CD4-positive, alpha-beta T cell (primary cell): ENCODE measurements around the gene TSR1. TPM values are rescaled to one million over a fixed set of nuclear protein-coding genes. Genes with fewer than 3 reads are reported as not detected.
A peak's percentile ranks its signal among the peaks of the same experiment; 100 is the strongest.

Source experiments
- ATAC-seq: fragments of 200-7000 bp; cut with Tn5 transposase; one replicate; pipeline ENCODE4 v1.10.0; 2022; ENCODE audit warnings: mild to moderate bottlenecking; ENCODE audit not compliant: poor library complexity
- CTCF ChIA-PET: fragments of 350-600 bp; sonication (Branson Sonifier 250); formaldehyde crosslinking; loops from one replicate; lab custom pipeline; 2021; ENCODE audit warnings: antibody characterized with exemption, inconsistent platforms; lab: Charles Lee
- POLR2A ChIA-PET: fragments of 350-600 bp; sonication (Branson Sonifier 250); formaldehyde crosslinking; loops from one replicate; lab custom pipeline; 2021; ENCODE audit warnings: antibody characterized with exemption, inconsistent platforms; lab: Charles Lee
- DNase-seq, 14 experiments: peaks; one replicate each; pipeline ENCODE4 v3.0.0-alpha.2; 2013 to 2020; ENCODE audit warnings: mixed read lengths in 2 of 14
- H3K27ac ChIP-seq, 2 donors: one replicate each; pipeline versions ENCODE4 v1.5.1 to v1.7.0; 2013; ENCODE audit warnings: low read length in 2 of 2, low read depth in 1 of 2, mild to moderate bottlenecking in 1 of 2
- H3K27me3 ChIP-seq, 2 experiments: 1 replicate in 1 of 2; 2 replicates in 1 of 2; pipeline versions ENCODE4 v1.6.1 to v1.7.0; 2013; ENCODE audit warnings: low read length in 2 of 2, control low read depth in 1 of 2, mild to moderate bottlenecking in 1 of 2, moderate library complexity in 1 of 2; ENCODE audit not compliant: insufficient read depth in 2 of 2, control insufficient read depth in 1 of 2
- H3K36me3 ChIP-seq: one replicate; pipeline ENCODE4 v1.6.1; 2013; ENCODE audit warnings: low read length, control low read depth; ENCODE audit not compliant: insufficient read depth
- H3K4me1 ChIP-seq: one replicate; pipeline ENCODE4 v1.6.1; 2013; ENCODE audit warnings: low read length, control low read depth; ENCODE audit not compliant: insufficient read depth
- H3K4me3 ChIP-seq: one replicate; pipeline ENCODE4 v1.5.1; 2013; ENCODE audit warnings: mild to moderate bottlenecking, low read length, moderate library complexity
- H3K9me3 ChIP-seq, 2 experiments: 1 replicate in 1 of 2; 2 replicates in 1 of 2; pipeline versions ENCODE4 v1.6.1 to v1.7.0; 2013; ENCODE audit warnings: low read length in 2 of 2, mild to moderate bottlenecking in 2 of 2, control low read depth in 1 of 2, moderate library complexity in 1 of 2; ENCODE audit not compliant: control insufficient read depth in 1 of 2, insufficient read depth in 1 of 2
- H3K27ac Mint-ChIP-seq: one replicate; pipeline ENCODE4 v1.8.0; 2020; ENCODE audit warnings: mixed read lengths
- H3K27me3 Mint-ChIP-seq: one replicate; pipeline ENCODE4 v1.8.0; 2021; ENCODE audit warnings: mixed read lengths
- H3K36me3 Mint-ChIP-seq: one replicate; pipeline ENCODE4 v1.8.0; 2021; ENCODE audit warnings: low read depth, mixed read lengths
- H3K4me1 Mint-ChIP-seq: one replicate; pipeline ENCODE4 v1.8.0; 2021; ENCODE audit warnings: low read depth, mixed read lengths
- H3K4me3 Mint-ChIP-seq: one replicate; pipeline ENCODE4 v1.8.0; 2020; ENCODE audit warnings: mild to moderate bottlenecking, mixed read lengths
- H3K9me3 Mint-ChIP-seq: one replicate; pipeline ENCODE4 v1.8.0; 2020; ENCODE audit warnings: mixed read lengths
- CTCF ChIP-seq: fragments of 200-600 bp; IDR thresholded peaks from one replicate; pipeline ENCODE4 v1.8.0; 2022; ENCODE audit warnings: antibody characterized with exemption, mild to moderate bottlenecking
- intact Hi-C, 2 experiments: fragments of 100-400 bp; cut with DNase I in 1 of 2; cut with micrococcal nuclease in 1 of 2; formaldehyde crosslinking; loops; one replicate each; pipeline versions ENCODE4 v1.15.1 to v1.9.0; 2023 to 2025; cut with DNase I, micrococcal nuclease
- total RNA-seq, 174 experiments: library from RNA in 2 of 174; stranded (reverse) in 2 of 174; gene quantifications; one replicate each; pipeline ENCODE4 v1.2.3 and lab custom pipeline; 2021 to 2026

TSR1 gene
- total RNA-seq, 2 experiments from 2014 or later, result 29.6 to 31.9 TPM

DNA sequence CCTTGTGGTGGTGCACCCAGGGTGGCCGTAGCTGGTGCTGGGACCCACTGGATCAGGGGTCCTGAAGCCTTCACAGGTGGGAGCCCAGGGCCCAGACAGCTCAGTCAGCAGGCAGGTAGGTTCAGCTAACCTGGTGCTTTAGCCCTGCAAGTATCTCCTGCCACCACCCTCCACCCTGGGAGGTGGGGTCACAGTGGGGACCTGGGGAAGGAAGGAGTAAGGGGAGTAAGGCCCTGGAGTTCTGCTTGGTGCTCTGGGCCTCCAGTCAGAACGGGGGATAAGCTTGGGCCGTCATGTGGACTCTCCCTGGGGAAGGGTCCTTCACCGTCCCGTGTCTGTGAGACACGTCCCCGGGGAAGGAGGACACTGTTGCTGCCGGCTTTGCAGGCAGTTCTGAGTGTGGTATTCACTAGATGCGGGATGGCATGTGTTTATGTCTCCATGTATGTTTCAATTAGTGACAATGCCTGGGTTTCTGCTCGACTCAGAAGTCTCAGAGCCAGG lies 21.7 kb upstream of the TSR1 start:
- no peak overlapping the region for H3K4me3 Mint-ChIP-seq
- no peaks in the 10 kb centered on the region for H3K27me3 ChIP-seq
- no peaks in the 10 kb centered on the region for H3K27me3 Mint-ChIP-seq
- H3K9me3 Mint-ChIP-seq, result no peaks in the 10 kb centered on the region
- H3K27ac ChIP-seq, result no peak overlapping the region
- intact Hi-C loops, result no loop called here
- peaks cover 27% of the 10 kb centered on the region for H3K36me3 Mint-ChIP-seq
- no peak for ATAC-seq
- peaks cover 18% of the 10 kb centered on the region for H3K4me1 ChIP-seq
- TF ChIP-seq CTCF, result no peak
- peaks cover 16% of the 10 kb centered on the region for H3K4me1 Mint-ChIP-seq
- POLR2A ChIA-PET, result interaction anchor here (1.2 kb wide), 1 partner anchor 22 kb away, joined by 3 read pairs; no protein-coding TSS in a partner anchor
- DNase-seq, result no peak
- H3K36me3 ChIP-seq, result peaks cover 20% of the 10 kb centered on the region
- CTCF ChIA-PET, result interaction anchor here (0.7 to 1.3 kb wide), 2 partner anchors 46 to 58 kb away, joined by 3 to 4 read pairs; no protein-coding TSS in a partner anchor
- H3K27ac Mint-ChIP-seq, result no peak overlapping the region
- no peak overlapping the region for H3K4me3 ChIP-seq
- no peaks in the 10 kb centered on the region for H3K9me3 ChIP-seq

DNA sequence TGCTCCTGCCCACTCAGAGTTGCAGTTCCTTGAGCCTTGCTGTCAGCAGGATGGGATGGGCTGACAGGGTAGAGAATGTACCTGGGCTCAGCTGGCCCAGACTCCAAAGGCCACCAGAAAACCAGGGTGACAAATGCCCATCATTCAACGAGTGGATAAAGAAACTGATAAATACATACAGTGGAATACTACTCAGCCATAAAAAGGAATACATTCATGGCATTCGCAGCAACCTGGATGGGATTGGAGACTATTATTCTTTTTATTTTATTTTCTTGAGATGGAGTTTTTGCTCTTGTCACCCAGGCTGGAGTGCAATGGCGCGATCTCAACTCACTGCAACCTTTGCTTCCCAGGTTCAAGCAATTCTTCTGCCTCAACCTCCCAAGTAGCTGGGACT lies 21.0 kb upstream of the TSR1 start:
- Histone ChIP-seq H3K36me3 (peaks cover 14% of the 10 kb centered on the region), H3K4me1 (peaks cover 20% of the 10 kb centered on the region), H3K9me3 (no peaks in the 10 kb centered on the region), H3K4me3 (no peak overlapping the region), H3K27ac (no peak overlapping the region), H3K27me3 (no peaks in the 10 kb centered on the region)
- TF ChIP-seq CTCF, result no peak
- H3K27ac Mint-ChIP-seq, result no peak overlapping the region
- no peaks in the 10 kb centered on the region for H3K27me3 Mint-ChIP-seq
- ChIA-PET POLR2A (no interaction called here), CTCF (interaction anchor here (1.3 kb wide), 1 partner anchor 59 kb away, joined by 3 read pairs; no protein-coding TSS in a partner anchor)
- intact Hi-C loops, result no loop called here
- no peaks in the 10 kb centered on the region for H3K9me3 Mint-ChIP-seq
- H3K4me1 Mint-ChIP-seq, result peaks cover 18% of the 10 kb centered on the region
- peaks cover 20% of the 10 kb centered on the region for H3K36me3 Mint-ChIP-seq
- H3K4me3 Mint-ChIP-seq, result no peak overlapping the region
- no peak for ATAC-seq
- no peak for DNase-seq

DNA sequence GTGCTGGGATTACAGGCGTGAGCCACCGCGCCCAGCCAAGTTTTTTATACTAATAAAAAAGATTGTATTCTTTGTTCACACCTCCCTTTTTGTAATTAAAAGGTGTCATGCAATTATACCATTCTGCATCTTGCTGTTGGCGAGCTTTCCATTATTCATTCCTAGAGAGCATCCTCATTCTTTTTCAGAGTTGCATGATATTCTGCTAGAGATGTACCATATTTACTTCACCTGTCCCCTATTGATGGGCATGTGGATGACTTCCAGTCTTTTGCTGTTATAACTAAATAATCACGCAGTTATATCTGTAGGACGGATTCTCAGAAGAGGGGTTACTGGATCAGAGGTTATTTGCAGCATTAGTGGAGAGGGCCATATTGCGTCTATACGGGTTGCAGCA lies 18.1 kb upstream of the TSR1 start:
- Histone ChIP-seq H3K27ac (no peak overlapping the region), H3K9me3 (no peaks in the 10 kb centered on the region), H3K4me1 (peaks cover 20% of the 10 kb centered on the region), H3K36me3 (peaks cover 4% of the 10 kb centered on the region), H3K27me3 (no peaks in the 10 kb centered on the region), H3K4me3 (no peak overlapping the region)
- peaks cover 4% of the 10 kb centered on the region for H3K36me3 Mint-ChIP-seq
- peak overlapping the region; percentile 65 for H3K27ac Mint-ChIP-seq
- DNase-seq (no peak), ATAC-seq (no peak)
- TF ChIP-seq CTCF, result no peak
- POLR2A ChIA-PET, result interaction anchor here (0.6 to 3.0 kb wide), 5 partner anchors 17 to 440 kb away, joined by 3 to 48 read pairs (median 5); partner anchors contain the start of genes SGSM2 and TSR1
- peaks cover 18% of the 10 kb centered on the region for H3K4me1 Mint-ChIP-seq
- H3K27me3 Mint-ChIP-seq, result no peaks in the 10 kb centered on the region
- H3K4me3 Mint-ChIP-seq, result peak overlapping the region; percentile 8
- intact Hi-C loops, result no loop called here
- H3K9me3 Mint-ChIP-seq, result no peaks in the 10 kb centered on the region
- CTCF ChIA-PET, result interaction anchor here (1.0 to 2.8 kb wide), 5 partner anchors 13 to 62 kb away, joined by 3 to 18 read pairs (median 7); partner anchors contain the start of genes SGSM2 and TSR1
